HG03159 (cell line): ENCODE results near the gene KRT78.

ENCODE experiments used
- ATAC-seq: cut with Tn5 transposase; IDR thresholded peaks from one replicate; pipeline ENCODE4 v1.9.1; 2021; ENCODE audit warnings: mild to moderate bottlenecking, moderate library complexity; ENCODE audit not compliant: unreplicated experiment

KRT78 gene

DNA sequence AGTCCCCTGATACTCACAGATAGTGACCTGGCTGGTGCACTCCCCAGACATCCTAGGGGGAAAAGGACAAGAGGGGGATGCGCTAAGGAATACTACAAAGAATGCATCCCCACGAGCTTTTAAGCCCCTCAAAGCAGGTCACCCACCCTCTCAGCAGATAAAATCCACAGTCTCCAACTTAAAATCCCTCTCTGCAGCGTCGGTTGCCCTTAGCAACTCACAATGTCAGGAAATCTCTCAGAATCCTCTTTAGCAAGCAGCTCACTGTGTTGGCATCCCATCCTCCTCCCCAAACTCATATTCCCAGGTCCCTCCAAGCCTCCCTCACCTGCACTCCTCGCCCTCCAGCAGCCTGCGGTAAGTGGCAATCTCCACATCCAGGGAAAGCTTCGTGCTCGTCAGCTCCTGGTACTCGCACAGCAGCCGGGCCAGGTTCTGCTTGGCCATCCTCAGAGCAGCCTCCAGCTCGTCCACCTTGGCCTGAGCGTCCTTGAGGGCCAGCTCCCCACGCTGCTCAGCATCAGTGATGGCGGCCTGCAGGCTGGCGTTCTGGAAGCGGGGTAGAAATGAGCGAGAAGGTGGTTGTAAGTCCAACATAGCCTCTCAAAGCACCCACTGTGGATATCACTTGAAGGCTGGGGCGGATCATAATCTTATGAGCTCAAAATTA is 9.2 kb downstream of the KRT78 start:
- no peak for ATAC-seq

DNA sequence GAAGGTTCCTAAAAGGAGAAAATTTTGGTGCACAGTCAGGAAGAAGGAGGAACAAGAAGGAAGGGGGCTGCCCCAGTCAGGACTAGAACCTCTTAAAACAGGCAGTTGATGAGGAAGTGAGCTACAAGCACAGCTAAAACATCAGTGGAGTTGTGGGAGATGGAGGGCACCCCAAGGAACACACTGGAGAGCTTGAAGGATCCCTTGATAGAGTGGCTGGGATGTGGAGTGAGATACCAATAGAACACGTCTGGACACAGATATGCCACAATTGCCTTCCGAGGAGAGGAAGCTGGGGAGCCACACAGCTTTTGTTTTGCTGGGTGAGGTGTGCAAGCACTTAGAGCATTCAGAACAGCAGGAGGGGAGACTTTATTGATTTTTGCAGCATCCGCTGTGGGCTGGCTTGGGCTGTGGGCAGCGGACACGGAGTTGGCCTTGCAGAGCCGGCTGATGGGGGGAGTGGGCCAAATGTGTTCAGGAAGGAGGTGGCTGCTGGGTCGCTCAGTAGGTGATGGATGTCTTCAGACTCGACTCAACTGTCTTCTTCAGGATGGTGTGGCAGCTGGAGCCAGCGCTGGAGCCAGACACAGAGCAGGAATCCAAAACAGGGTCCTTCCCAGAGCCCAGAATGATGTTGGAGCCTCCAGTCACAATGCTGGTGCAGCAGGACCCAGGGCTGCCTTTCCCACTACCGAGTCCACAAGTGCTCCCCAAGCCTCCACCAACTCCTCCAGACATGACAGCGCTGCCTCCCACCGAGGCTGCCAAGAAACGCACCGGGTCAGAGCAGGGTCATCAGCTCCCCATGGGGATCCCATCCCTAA is 10.0 kb downstream of the KRT78 start:
- no peak for ATAC-seq

GRCh38 chr12:52837781-52838608 is 10.8 kb downstream of the KRT78 start:
- ATAC-seq: no peak

DNA sequence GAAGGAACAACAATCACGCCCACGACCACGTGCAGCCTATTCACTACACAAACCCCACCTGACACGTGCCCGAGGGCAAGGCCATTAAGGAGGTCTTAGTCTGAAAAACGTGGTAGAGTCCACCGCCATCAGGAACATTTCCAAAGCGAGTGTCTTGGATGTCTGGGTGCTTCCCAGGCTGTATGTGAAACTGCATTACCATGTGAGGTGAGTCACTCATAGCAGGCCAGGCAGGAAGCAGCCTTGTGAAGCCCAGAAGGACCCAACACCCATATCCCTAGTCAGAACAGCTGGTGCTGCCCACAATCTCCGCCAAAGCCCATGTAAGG is 11.4 kb downstream of the KRT78 start:
- ATAC-seq: no peak

DNA sequence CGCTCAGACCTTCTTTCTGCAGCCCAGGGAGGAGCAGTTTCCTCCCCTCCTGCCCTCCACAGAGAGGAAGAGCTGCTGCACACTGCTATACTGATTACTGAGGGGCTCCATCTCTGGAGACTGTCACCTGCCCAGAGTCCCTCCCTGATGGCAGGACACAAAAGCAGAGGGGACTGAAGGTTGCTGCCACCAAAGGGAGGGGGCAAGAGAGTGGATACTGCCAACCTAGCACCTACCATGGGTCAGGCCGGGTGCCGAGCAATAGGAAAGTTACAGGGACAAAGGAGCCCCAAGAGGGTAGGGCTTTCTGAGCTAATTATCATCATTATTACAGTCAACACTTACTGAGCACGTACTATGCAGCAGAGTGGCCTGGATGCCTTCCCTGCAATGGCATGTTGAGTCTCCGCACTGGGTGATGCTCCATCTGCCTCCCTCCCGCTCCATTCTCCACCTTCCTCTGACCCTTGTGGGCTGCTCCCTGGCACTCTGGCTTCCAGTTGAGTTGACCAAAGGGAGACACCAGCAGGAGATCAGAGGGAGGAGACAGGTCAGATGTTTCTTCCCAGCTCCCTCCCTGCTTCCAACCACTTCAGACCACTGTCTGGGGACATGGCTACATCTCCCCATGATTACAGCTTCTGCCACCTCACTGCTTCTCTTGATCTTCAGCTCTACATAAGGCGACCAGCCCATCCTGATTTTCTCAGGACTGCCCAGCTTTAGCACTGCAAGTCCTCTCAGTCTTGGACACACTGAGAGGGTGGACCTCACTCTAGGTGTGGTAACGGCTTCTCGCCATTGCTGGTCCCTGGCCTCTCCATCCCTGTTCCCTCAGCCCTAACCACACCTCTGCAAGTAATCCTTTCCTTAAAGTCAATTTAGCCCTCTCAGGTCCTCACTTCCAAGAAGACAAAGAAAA is 12.0 kb downstream of the KRT78 start:
- no peak for ATAC-seq

- no peak for ATAC-seq
Observed at GRCh38 chr12:52836042-52836466, 12.7 kb downstream of the KRT78 start.

- ATAC-seq: no peak
Observed at GRCh38 chr12:52835271-52836041, 13.3 kb downstream of the KRT78 start.

DNA sequence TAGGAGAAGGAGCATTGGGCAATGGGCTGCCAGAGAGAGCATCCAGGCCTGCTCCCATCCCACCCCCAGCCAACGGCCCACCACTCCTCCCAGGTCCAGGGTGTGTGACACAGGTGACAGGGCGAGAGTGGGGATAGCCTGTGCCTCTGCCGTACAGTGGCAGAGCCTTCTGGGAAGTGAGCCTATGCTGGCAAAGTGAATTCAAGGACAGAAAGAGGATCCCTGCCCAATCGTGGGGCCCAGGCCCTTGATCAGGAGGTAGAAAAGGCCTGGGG is 14.1 kb downstream of the KRT78 start:
- no peak for ATAC-seq

- no peak for ATAC-seq
Observed at GRCh38 chr12:52833922-52834726, 14.7 kb downstream of the KRT78 start, which contains the start of gene KRT79. Gene KRT79, minus strand, starts transcription at chr12:52834311. Its CDS starts 51 bp downstream, at chr12:52834260.

DNA sequence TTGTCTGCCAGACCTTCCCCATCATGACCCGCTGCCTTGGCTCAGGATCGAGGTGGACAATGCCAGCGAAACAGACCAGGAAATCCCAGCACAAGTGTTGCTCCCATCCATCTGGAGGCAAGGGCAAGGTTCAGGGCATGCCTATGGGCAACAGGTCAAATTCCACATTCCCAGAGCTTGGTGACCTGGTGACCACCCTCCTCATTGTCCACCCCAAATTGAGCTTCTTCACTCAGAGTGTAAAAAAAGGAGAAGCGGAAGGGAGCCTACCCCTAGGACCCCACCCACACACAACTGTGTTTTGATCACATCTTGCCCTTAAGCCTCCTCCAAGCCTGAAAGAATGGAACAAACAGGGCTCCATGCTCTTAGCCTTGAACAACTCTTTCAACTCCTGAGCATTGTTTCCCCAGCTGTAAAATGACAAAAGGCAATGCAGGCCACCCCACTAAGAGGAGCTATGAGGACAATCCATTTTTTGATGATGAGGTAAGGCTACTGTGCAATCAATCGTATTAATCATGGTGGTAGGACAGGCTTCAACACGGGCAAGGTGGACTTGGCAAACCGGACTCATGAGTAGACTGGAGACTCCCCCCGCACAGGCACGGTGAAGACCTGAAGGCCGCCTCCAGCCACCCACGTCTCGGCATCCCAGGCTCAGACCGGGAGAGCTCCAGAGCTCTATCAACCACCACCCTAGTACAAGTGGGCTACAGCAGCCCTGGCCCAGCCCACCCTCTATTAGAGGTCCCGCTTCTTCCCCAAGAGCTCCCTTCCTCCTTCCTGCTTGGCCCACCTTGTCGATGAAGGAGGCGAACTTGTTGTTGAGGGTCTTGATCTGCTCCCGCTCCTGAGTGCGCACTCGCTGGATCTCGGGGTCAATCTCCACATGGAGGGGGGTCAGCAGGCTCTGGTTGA is 15.5 kb downstream of the KRT78 start:
- no peak for ATAC-seq

DNA sequence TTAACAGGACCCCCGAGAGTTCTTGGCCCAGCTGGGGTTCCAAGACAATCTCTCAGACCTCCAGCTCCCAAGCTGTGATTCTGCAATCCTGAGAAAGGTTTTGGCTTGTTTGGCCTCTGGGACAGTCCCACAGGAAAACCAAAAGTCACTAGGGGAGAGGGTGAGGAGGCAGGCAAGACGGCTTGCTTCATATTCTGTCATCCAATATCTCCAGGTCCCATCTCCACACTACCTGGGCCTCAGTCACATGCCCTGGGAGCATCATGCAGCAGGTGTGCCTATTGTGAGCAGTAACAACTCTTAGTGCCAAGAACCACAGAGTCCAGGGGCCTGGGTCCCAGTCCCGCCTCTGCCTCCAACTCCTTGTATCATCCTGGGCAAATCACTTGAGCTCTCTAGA is 16.3 kb downstream of the KRT78 start:
- ATAC-seq: no peak

DNA sequence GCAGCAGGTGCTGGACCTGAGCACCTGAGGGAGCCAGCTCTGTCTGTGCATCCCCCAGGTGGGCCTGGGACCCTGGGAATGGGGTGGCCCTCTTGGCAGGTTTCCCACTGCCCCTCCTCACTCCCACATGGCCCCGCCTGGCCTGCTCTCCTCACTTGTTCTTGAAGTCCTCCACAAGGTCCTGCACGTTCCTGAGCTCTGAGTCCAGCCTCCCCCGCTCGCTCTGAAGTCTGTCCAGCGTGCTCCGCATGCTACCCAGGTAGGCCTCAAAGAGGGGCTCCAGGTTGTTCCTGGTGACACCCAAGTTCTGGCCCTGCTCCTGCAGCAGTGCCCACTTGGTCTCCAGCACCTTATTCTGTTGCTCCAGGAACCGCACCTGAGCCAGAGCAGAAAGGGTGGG is 17.5 kb downstream of the KRT78 start:
- no peak for ATAC-seq

GRCh38 chr12:52829986-52830770 is 18.6 kb downstream of the KRT78 start:
- ATAC-seq: no peak

DNA sequence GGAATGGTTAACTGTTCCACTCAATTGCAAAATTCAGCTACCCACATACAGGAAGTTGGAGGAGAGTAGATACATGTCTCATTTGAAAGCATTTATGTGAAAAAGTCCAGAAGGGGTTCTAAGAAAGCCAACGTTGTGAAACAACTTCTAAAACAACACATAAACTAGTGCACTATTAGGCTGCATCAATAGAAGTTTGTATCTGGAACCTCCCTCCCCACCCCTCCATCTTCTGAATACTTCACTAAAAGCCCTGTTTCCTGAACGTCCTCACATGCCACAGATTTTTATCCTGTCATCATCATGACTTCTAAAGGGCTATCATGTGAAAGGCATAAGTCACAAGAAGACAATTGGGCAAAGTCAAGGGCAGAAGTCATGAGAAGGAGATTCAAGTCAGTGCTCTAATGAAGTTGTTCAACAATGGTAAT is 20.2 kb downstream of the KRT78 start:
- no peak for ATAC-seq

DNA sequence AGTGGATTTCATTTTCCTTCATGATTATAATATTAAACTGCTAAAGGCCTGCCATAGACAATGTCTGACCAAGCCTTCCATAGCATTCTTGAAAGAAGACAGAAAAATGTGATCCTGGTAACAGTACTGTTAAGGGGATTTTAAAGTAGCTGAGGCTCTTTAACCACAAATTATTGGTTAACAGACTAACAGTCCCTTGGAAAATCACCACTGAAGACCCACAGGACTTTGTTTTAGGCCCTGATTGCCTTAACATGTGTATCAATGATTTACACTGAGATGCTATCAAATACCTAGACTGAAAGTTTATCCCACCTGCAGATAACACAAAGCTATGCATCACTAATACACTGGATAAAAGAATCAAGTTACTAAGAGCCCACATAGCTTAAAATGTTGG is 20.6 kb downstream of the KRT78 start:
- ATAC-seq: no peak

DNA sequence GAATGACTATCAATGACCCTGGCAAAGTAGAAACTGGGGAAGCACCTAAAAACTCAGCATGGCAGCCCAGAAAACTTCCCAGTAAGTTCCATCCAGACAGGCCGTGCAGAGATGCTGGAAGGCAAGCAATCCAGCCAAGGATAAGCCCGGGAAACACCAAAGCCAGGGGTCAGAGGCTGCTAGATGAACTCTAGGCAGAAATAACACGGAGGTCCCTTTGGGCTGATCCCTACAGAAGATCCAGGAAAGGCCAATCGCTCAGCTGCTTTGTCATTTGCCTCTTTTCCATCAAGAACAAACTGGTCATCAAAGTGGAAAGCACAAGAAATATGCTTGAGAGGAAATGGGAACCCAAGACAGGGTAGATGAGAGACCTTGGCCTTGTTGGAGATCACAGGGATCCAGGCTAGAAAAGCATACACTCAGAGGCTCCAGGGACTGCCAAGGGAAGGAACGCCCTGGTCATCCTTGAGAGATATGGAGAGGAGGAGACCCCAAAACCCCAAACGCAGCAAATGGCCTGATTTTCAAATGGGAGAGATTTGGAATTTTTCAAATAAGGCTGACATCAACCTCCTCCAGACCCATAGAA is 21.2 kb downstream of the KRT78 start:
- ATAC-seq: no peak
